SK-N-SH (cell line): ENCODE results near the gene CDK6. TPM values are rescaled to one million over a fixed set of nuclear protein-coding genes. Genes with fewer than 3 reads are reported as not detected.

ENCODE experiments used
- CTCF ChIA-PET: fragments of 300-600, 350-600 bp; formaldehyde crosslinking; extraction: SDS; loops from one replicate; lab custom pipeline; 2021; lab: Yijun Ruan, JAX
- POLR2A ChIA-PET: fragments of 350-600 bp; sonication (Branson Sonifier 250); formaldehyde crosslinking; extraction: SDS; loops from one replicate; lab custom pipeline; 2020; ENCODE audit warnings: antibody characterized with exemption, inconsistent platforms; lab: Yijun Ruan, JAX
- DNase-seq: peaks from one replicate; pipeline ENCODE4 v3.0.0; 2012
- H2AFZ ChIP-seq: fragments of 200-600 bp; sonication (generic); 2 replicates; pipeline ENCODE4 v1.8.1; 2016; ENCODE audit warnings: antibody characterized with exemption, mild to moderate bottlenecking, low read depth
- H3F3A ChIP-seq: fragments of 200-600 bp; sonication (generic); replicated peaks from 2 replicates; pipeline ENCODE3; 2016; ENCODE audit warnings: antibody characterized with exemption, mild to moderate bottlenecking; ENCODE audit not compliant: insufficient read depth
- H3K27ac ChIP-seq, 2 experiments: fragments of 200-500 bp in 1 of 2; fragments of 200-600 bp in 1 of 2; sonication (Bioruptor generic) in 1 of 2; sonication (generic), shearing (Covaris generic) in 1 of 2; 2 replicates each; pipeline versions ENCODE4 v1.5.1 to v1.6.1; 2014 to 2016; ENCODE audit warnings: low read depth in 2 of 2, inconsistent platforms in 1 of 2, low read length in 1 of 2, mild to moderate bottlenecking in 1 of 2, mixed read lengths in 1 of 2
- H3K27me3 ChIP-seq: fragments of 200-600 bp; sonication (generic), shearing (Covaris generic); 2 replicates; pipeline ENCODE4 v1.6.1; 2016; ENCODE audit warnings: mixed run types; ENCODE audit not compliant: insufficient read depth
- H3K36me3 ChIP-seq, 2 experiments: fragments of 200-500 bp in 1 of 2; fragments of 200-600 bp in 1 of 2; sonication (Bioruptor generic) in 1 of 2; sonication (generic) in 1 of 2; replicated peaks in 1 of 2; 2 replicates each; pipeline versions ENCODE3 to v1.5.1; 2014 to 2016; ENCODE audit warnings: low read length in 1 of 2, mild to moderate bottlenecking in 1 of 2; ENCODE audit not compliant: insufficient read depth in 2 of 2, control insufficient read depth in 1 of 2
- H3K4me1 ChIP-seq, 2 experiments: fragments of 200-500 bp in 1 of 2; fragments of 200-600 bp in 1 of 2; sonication (Bioruptor generic) in 1 of 2; sonication (generic), shearing (Covaris generic) in 1 of 2; 2 replicates each; pipeline versions ENCODE4 v1.5.1 to v1.6.1; 2014 to 2016; ENCODE audit warnings: low read depth in 1 of 2, low read length in 1 of 2, mixed run types in 1 of 2; ENCODE audit not compliant: insufficient read depth in 2 of 2, control insufficient read depth in 1 of 2
- H3K4me2 ChIP-seq: fragments of 200-600 bp; sonication (generic), shearing (Covaris generic); 2 replicates; pipeline ENCODE4 v1.6.1; 2017; ENCODE audit warnings: mixed run types
- H3K4me3 ChIP-seq, 2 experiments: fragments of 200-500 bp in 1 of 2; fragments of 200-600 bp in 1 of 2; sonication (Bioruptor generic) in 1 of 2; sonication (generic), shearing (Covaris generic) in 1 of 2; 2 replicates each; pipeline versions ENCODE4 v1.5.1 to v1.8.1; 2014 to 2016; ENCODE audit warnings: low read depth in 2 of 2, inconsistent platforms in 1 of 2, low read length in 1 of 2, mild to moderate bottlenecking in 1 of 2, mixed read lengths in 1 of 2, moderate library complexity in 1 of 2
- H3K79me2 ChIP-seq: fragments of 200-600 bp; sonication (generic); 2 replicates; pipeline ENCODE4 v1.8.1; 2017; ENCODE audit warnings: mild to moderate bottlenecking; ENCODE audit not compliant: insufficient read depth
- H3K9ac ChIP-seq: fragments of 200-600 bp; sonication (generic); 2 replicates; pipeline ENCODE4 v1.6.1; 2017; ENCODE audit warnings: mixed run types
- H3K9me2 ChIP-seq: fragments of 200-600 bp; sonication (generic); 2 replicates; pipeline ENCODE4 v1.6.1; 2017; ENCODE audit warnings: mixed run types
- H3K9me3 ChIP-seq: fragments of 200-600 bp; sonication (generic); 2 replicates; pipeline ENCODE4 v1.6.1; 2017; ENCODE audit warnings: mixed run types, mild to moderate bottlenecking, moderate library complexity
- H4K20me1 ChIP-seq: fragments of 200-600 bp; sonication (generic); 2 replicates; pipeline ENCODE4 v1.6.1; 2017; ENCODE audit warnings: mild to moderate bottlenecking, mixed run types; ENCODE audit not compliant: insufficient read depth
- CHD2 ChIP-seq: fragments of 150-350 bp; IDR thresholded peaks from 2 replicates; pipeline ENCODE4 v1.6.1; 2018; ENCODE audit warnings: low read length; ENCODE audit not compliant: partially characterized antibody
- CTCF ChIP-seq: fragments of 200-600 bp; sonication (generic); IDR thresholded peaks from 2 replicates; pipeline ENCODE4 v1.6.1; 2017; ENCODE audit warnings: antibody characterized with exemption, mild to moderate bottlenecking, moderate library complexity
- JUND ChIP-seq: IDR thresholded peaks from 2 replicates; pipeline ENCODE4 v1.4.0; 2012
- MEF2A ChIP-seq: IDR thresholded peaks from 2 replicates; pipeline ENCODE4 v1.4.0; 2012; ENCODE audit warnings: low read depth, borderline replicate concordance
- MXI1 ChIP-seq: IDR thresholded peaks from 2 replicates; pipeline ENCODE4 v1.6.1; 2012; ENCODE audit warnings: mild to moderate bottlenecking, low read depth, low read length, improper control_type of control experiment
- NRF1 ChIP-seq: IDR thresholded peaks from 2 replicates; pipeline ENCODE4 v1.6.1; 2012; ENCODE audit warnings: low read depth, mild to moderate bottlenecking, low read length
- POLR2AphosphoS5 ChIP-seq: IDR thresholded peaks from 2 replicates; pipeline ENCODE4 v1.6.1; 2012; ENCODE audit warnings: low read depth, low read length
- RAD21 ChIP-seq: IDR thresholded peaks from 2 replicates; pipeline ENCODE4 v1.6.1; 2012; ENCODE audit warnings: mild to moderate bottlenecking, low read length
- RFX5 ChIP-seq: IDR thresholded peaks from 2 replicates; pipeline ENCODE4 v1.6.1; 2012; ENCODE audit warnings: mild to moderate bottlenecking, improper control_type of control experiment, low read length
- RXRA ChIP-seq: IDR thresholded peaks from 2 replicates; pipeline ENCODE4 v1.4.0; 2012; ENCODE audit warnings: low read depth, mild to moderate bottlenecking, borderline replicate concordance
- TAF1 ChIP-seq: IDR thresholded peaks from 2 replicates; pipeline ENCODE4 v1.6.1; 2012; ENCODE audit warnings: low read depth, mild to moderate bottlenecking, low read length, moderate library complexity, borderline replicate concordance
- TCF12 ChIP-seq: IDR thresholded peaks from 2 replicates; pipeline ENCODE4 v1.4.0; 2012
- WGBS: methylation state at CpG from one replicate; pipeline ENCODE4 v1.1.6; 2017; ENCODE audit warnings: low lambda C conversion rate; 5-methylcytosine and 5-hydroxymethylcytosine counted together
- polyA plus RNA-seq, 3 experiments: library from polyadenylated mRNA; depleted of rRNA; stranded (reverse); fragments of >200 nt; gene quantifications; 2 replicates each; pipeline ENCODE4 v1.2.3, GENCODE V29; 2012
- TF ChIP-seq, protein P1 (sequence below): IDR thresholded peaks from 2 replicates; pipeline ENCODE4 v1.4.0; 2012; ENCODE audit warnings: low read depth, borderline replicate concordance
- TF ChIP-seq, protein P2 (sequence below): IDR thresholded peaks from 2 replicates; pipeline ENCODE4 v1.6.1; 2012; ENCODE audit warnings: mild to moderate bottlenecking, low read depth, low read length, moderate library complexity
- TF ChIP-seq, protein P3 (sequence below): IDR thresholded peaks from 2 replicates; pipeline ENCODE4 v1.4.0; 2012; ENCODE audit warnings: low read depth

The CDK6 gene
- polyA plus RNA-seq, 1 of the 3 experiments (the other 2 are of a cell fraction): 30.3 TPM

- no peak overlapping the region; a peak in 1 of 4 replicates for H3K4me3 ChIP-seq
- WGBS: 90% methylated on average over 3 of the region's 3 CpGs
- no peaks in the 10 kb centered on the region for H3K9me3 ChIP-seq
- POLR2A ChIA-PET: no interaction called here
- H2AFZ ChIP-seq: no peak overlapping the region
- no peaks in the 10 kb centered on the region for H3K27me3 ChIP-seq
- peaks cover 9 to 33% of the 10 kb centered on the region in 2 experiments for H3K4me1 ChIP-seq
- peak overlapping the region; percentile 81 to 83 for H3K27ac ChIP-seq
- peaks cover 34% of the 10 kb centered on the region for H3F3A ChIP-seq
- peaks cover 52 to 68% of the 10 kb centered on the region in 2 experiments for H3K36me3 ChIP-seq
- DNase-seq: no peak
- peaks cover 91% of the 10 kb centered on the region for H3K79me2 ChIP-seq
- no peaks in the 10 kb centered on the region for H3K9me2 ChIP-seq
- H3K4me2 ChIP-seq: no peak overlapping the region
- no peak for TF ChIP-seq JUND
- no peak for TF ChIP-seq MEF2A
- TF ChIP-seq NRF1: no peak
- TF ChIP-seq, protein P1, sequence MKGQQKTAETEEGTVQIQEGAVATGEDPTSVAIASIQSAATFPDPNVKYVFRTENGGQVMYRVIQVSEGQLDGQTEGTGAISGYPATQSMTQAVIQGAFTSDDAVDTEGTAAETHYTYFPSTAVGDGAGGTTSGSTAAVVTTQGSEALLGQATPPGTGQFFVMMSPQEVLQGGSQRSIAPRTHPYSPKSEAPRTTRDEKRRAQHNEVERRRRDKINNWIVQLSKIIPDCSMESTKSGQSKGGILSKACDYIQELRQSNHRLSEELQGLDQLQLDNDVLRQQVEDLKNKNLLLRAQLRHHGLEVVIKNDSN: no peak
- TF ChIP-seq RFX5: no peak
- TF ChIP-seq, protein P2, sequence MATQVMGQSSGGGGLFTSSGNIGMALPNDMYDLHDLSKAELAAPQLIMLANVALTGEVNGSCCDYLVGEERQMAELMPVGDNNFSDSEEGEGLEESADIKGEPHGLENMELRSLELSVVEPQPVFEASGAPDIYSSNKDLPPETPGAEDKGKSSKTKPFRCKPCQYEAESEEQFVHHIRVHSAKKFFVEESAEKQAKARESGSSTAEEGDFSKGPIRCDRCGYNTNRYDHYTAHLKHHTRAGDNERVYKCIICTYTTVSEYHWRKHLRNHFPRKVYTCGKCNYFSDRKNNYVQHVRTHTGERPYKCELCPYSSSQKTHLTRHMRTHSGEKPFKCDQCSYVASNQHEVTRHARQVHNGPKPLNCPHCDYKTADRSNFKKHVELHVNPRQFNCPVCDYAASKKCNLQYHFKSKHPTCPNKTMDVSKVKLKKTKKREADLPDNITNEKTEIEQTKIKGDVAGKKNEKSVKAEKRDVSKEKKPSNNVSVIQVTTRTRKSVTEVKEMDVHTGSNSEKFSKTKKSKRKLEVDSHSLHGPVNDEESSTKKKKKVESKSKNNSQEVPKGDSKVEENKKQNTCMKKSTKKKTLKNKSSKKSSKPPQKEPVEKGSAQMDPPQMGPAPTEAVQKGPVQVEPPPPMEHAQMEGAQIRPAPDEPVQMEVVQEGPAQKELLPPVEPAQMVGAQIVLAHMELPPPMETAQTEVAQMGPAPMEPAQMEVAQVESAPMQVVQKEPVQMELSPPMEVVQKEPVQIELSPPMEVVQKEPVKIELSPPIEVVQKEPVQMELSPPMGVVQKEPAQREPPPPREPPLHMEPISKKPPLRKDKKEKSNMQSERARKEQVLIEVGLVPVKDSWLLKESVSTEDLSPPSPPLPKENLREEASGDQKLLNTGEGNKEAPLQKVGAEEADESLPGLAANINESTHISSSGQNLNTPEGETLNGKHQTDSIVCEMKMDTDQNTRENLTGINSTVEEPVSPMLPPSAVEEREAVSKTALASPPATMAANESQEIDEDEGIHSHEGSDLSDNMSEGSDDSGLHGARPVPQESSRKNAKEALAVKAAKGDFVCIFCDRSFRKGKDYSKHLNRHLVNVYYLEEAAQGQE: no peak
- no peak for TF ChIP-seq RAD21
- TF ChIP-seq POLR2AphosphoS5: no peak
- TF ChIP-seq CHD2: no peak
- TF ChIP-seq TAF1: no peak
- TF ChIP-seq MXI1: no peak
- TF ChIP-seq, protein P3, sequence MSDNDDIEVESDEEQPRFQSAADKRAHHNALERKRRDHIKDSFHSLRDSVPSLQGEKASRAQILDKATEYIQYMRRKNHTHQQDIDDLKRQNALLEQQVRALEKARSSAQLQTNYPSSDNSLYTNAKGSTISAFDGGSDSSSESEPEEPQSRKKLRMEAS: no peak
- H3K9ac ChIP-seq: no peak overlapping the region
- no peaks in the 10 kb centered on the region for H4K20me1 ChIP-seq
- CTCF ChIA-PET: interaction anchor here (0.7 to 9.4 kb wide), 8 partner anchors 10 to 421 kb away, joined by 3 to 96 read pairs (median 17); no protein-coding TSS in a partner anchor
These were observed 213.7 kb downstream of the CDK6 start for GRCh38 chr7:92622685-92623084.

DNA sequence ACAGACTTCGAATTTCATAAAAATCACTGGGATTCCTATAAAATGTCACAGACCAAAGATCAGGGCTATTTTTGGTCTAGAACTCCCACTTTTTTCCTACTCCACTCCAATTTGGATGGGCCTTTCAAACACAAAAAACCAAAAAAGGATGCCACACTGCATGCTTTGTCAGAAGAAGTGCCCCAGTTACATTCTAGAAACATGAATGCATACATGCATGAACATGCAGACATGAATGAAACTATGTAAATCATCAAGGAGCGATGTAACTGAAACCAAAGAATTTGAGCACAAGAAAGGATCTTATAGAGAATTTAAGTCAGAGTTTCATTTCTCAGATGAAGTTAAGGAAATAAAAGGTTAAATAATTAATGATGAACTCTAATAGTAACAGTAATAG lies 214.3 kb downstream of the CDK6 start:
- H3K27ac ChIP-seq: peak overlapping the region; percentile 81 to 83
- H3K9me2 ChIP-seq: no peaks in the 10 kb centered on the region
- H2AFZ ChIP-seq: no peak overlapping the region
- H3F3A ChIP-seq: peaks cover 37% of the 10 kb centered on the region
- POLR2A ChIA-PET: interaction anchor here (1.0 kb wide), 1 partner anchor 211 kb away, joined by 3 read pairs; no protein-coding TSS in a partner anchor
- DNase-seq: no peak
- peaks cover 55 to 68% of the 10 kb centered on the region in 2 experiments for H3K36me3 ChIP-seq
- TF ChIP-seq CTCF: no peak
- no peak for TF ChIP-seq RXRA
- no peak for TF ChIP-seq TCF12
- peak overlapping the region; percentile 39; the same call in 1 of the 2 replicates for H3K9ac ChIP-seq
- WGBS: 63% methylated on average over 2 of the region's 2 CpGs
- H3K4me1 ChIP-seq: peaks cover 9 to 33% of the 10 kb centered on the region in 2 experiments
- no peaks in the 10 kb centered on the region for H4K20me1 ChIP-seq
- no peaks in the 10 kb centered on the region for H3K27me3 ChIP-seq
- CTCF ChIA-PET: interaction anchor here (0.8 to 9.4 kb wide), 35 partner anchors 9 to 436 kb away, joined by 3 to 96 read pairs (median 10); partner anchors contain the start of gene CDK6
- peaks cover 91% of the 10 kb centered on the region for H3K79me2 ChIP-seq
- H3K4me3 ChIP-seq: no peak overlapping the region
- no peaks in the 10 kb centered on the region for H3K9me3 ChIP-seq
- H3K4me2 ChIP-seq: 0 out of 2 replicates have a peak overlapping the region, but pooled peaks have one; percentile 38
